Fibroblast of skin of left biceps (primary cell): ENCODE measurements around the gene TXNRD2.

Source experiments
- DNase-seq, 2 experiments: peaks; one replicate each; pipeline ENCODE4 v3.0.0-alpha.2; 2013; ENCODE audit warnings: low read depth in 2 of 2

Gene TXNRD2

GRCh38 chr22:19905347-19906276 lies 36.0 kb downstream of the TXNRD2 start:
- DNase-seq, result no peak

GRCh38 chr22:19904935-19905334 lies 36.7 kb downstream of the TXNRD2 start:
- DNase-seq, result no peak

GRCh38 chr22:19904174-19904856 lies 37.3 kb downstream of the TXNRD2 start:
- DNase-seq, result no peak

GRCh38 chr22:19903513-19903912 lies 38.1 kb downstream of the TXNRD2 start:
- DNase-seq, result no peak

- DNase-seq, result no peak
Measured at GRCh38 chr22:19903031-19903430, 38.6 kb downstream of the TXNRD2 start.

- DNase-seq, result no peak
Measured at GRCh38 chr22:19902245-19902715, 39.3 kb downstream of the TXNRD2 start.

- no peak for DNase-seq
Measured at GRCh38 chr22:19901577-19902244, 39.9 kb downstream of the TXNRD2 start.

- no peak for DNase-seq
Measured at GRCh38 chr22:19900707-19901436, 40.7 kb downstream of the TXNRD2 start.

- no peak for DNase-seq
Measured at GRCh38 chr22:19898831-19899567, 42.6 kb downstream of the TXNRD2 start.

- no peak for DNase-seq
Measured at GRCh38 chr22:19898145-19898544, 43.5 kb downstream of the TXNRD2 start.

GRCh38 chr22:19897726-19898125 lies 43.9 kb downstream of the TXNRD2 start:
- no peak for DNase-seq

GRCh38 chr22:19896665-19897355 lies 44.8 kb downstream of the TXNRD2 start:
- DNase-seq, result no peak

- no peak for DNase-seq
Measured at GRCh38 chr22:19895160-19895849, 46.3 kb downstream of the TXNRD2 start.

GRCh38 chr22:19893363-19893762 lies 48.3 kb downstream of the TXNRD2 start:
- no peak for DNase-seq

GRCh38 chr22:19892925-19893324 lies 48.7 kb downstream of the TXNRD2 start:
- no peak for DNase-seq

GRCh38 chr22:19892257-19892879 lies 49.2 kb downstream of the TXNRD2 start:
- DNase-seq, result no peak

- DNase-seq, result peak; percentile 76
Measured at GRCh38 chr22:19891317-19892256, 50.0 kb downstream of the TXNRD2 start.
